Left hindlimb (tissue), 1 donor: ENCODE results near the gene CCER1.

Experiments
- DNase-seq: peaks from one replicate; pipeline ENCODE4 v3.0.0-alpha.2; 2018

CCER1 gene

GRCh38 chr12:90964616-90965015, 9.6 kb upstream of the CCER1 start:
- no peak for DNase-seq

DNA sequence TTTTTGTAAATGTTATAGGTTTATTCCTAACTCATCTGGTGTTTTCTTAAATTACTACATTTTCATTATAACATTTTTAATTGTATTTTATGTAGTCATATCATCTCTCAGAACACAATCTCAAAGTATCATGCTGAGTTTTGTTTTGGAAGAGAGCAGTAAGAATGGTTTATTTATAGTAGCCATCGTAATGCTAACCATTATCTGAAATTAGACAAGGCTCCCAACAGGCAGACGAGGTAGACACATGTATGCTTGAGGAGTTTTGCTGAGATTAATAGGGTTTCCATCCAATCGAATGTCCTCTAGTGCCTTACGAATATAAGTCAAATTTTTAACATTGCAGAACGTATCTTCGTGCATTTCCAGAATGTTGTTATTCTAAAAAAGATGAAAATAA, 9.0 kb upstream of the CCER1 start:
- no peak for DNase-seq

- no peak for DNase-seq
Observed at GRCh38 chr12:90961154-90961553, 6.2 kb upstream of the CCER1 start.

- no peak for DNase-seq
Observed at GRCh38 chr12:90959538-90960139, 4.7 kb upstream of the CCER1 start.

DNA sequence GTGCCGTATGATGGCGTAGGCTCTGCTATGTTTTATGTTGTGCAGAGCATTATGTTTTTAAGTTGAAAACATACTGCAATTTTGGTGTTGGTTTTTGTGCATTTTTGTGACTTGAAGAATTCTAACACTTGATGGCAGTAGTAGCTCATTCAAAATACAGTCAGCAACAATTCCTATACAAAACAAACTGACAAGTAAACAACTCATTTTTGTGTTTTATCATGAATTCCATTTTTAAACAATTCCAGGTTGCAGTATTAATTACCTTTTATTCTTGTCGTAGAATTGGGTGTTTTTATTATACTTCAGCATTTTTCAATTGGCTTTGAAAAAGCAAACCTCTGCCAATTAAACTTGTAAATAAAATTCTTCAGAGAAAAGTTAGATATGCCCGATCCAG, 4.1 kb upstream of the CCER1 start:
- DNase-seq = no peak

- no peak for DNase-seq
Observed at GRCh38 chr12:90958347-90958746, 3.4 kb upstream of the CCER1 start.

DNA sequence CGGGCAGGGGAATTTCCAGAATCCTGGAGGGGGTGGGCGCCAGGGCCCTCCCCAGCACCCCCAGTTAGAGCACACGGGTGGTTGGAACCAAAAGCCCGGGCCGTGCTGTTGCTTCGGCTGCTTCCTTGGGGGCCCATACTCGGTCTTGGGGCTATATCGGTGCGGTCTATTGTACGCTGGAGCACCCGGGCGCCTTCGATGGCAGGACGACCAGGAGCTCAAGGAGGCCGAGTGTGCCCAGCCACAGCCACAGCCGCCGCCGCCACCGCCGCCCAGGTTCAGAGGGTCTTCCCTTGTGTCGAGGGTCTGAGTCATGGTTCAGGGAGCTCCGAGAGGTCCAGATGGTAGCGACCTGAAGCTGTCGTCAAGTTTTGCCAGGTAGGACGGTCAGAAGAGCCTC, 548 bp downstream of the CCER1 start:
- no peak for DNase-seq

GRCh38 chr12:90953956-90954421, 987 bp downstream of the CCER1 start:
- no peak for DNase-seq

GRCh38 chr12:90951432-90952105, 3.4 kb downstream of the CCER1 start:
- no peak for DNase-seq

GRCh38 chr12:90947869-90948268, 7.1 kb downstream of the CCER1 start:
- DNase-seq = no peak

GRCh38 chr12:90945070-90945649, 9.8 kb downstream of the CCER1 start:
- DNase-seq = no peak

GRCh38 chr12:90943255-90943654, 11.7 kb downstream of the CCER1 start:
- DNase-seq = no peak

- no peak for DNase-seq
Observed at GRCh38 chr12:90940872-90941499, 14.0 kb downstream of the CCER1 start.

GRCh38 chr12:90939382-90939781, 15.6 kb downstream of the CCER1 start:
- no peak for DNase-seq

DNA sequence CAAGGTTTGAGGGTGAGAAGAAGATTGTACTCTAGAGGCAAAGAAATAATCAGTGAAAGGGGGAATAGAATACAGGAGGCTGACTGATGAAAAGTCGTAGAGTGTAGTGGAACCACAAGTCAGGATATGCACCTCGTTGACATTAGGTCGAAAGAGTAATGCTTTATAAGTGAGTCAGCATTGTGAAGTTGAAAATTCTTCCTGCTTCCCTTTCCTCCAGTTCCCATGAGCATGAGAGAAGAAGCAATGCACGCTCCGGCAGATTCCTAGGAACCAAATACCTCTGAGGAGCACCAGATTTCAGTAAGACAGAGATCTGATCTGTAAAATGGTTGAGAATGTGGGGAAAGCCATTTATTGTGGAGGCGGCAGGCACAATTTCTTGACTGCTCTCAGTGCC, 16.5 kb downstream of the CCER1 start:
- DNase-seq = no peak

DNA sequence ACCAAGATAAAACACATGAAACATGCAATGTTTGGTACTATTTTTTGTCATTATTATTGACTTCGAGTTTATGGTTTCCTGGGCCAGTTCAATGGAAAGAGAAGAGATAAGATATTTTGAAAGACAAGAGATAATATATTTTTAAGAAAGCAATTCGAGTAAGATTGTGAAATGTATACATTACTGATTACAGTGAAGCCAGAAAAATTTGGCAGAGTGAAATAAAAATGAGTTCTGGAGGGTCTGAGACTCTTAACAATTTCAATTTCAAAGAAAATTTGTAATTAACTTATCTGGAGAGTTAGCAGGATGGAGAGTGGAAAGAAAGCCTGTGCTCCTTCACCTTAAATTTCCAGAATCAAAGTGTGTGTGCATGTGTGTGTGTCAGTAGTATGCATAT, 17.3 kb downstream of the CCER1 start:
- DNase-seq = no peak

DNA sequence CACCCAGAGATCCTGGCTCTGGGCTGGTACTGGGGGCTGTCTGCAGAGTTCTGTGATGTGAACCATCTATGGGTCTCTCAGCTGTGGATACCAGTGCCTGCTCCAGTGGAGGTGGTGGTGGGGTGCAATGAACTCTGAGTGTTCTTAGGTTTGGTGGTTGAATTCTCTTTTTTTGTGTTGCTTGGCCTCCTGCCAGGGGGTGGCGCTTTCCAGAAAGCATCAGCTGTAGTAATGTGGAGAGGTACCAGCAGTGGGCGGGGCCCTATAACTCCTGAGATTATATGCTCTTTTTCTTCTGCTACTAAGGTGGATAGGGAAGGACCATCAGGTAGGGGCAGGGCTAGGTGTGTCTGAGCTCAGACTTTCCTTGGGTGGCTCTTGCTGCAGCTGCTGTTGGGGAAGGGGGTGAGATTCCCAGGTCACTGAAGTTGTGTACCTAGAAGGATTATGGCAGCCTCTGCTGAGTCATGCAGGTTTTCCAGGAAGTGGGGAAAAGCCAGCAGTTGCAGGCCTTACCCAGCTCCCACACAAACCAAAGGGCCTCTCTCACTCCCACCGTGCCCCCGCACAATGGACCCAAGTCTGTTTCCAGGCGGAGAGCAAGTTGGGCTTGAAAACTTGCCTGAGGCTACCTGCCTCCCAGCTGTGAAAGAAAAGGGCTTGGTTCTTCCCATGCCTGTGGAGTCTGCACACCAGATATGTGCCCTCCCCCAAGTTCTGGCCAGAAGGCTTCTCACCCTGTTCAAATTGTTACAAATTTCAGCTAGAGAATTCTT, 18.6 kb downstream of the CCER1 start:
- DNase-seq = no peak

DNA sequence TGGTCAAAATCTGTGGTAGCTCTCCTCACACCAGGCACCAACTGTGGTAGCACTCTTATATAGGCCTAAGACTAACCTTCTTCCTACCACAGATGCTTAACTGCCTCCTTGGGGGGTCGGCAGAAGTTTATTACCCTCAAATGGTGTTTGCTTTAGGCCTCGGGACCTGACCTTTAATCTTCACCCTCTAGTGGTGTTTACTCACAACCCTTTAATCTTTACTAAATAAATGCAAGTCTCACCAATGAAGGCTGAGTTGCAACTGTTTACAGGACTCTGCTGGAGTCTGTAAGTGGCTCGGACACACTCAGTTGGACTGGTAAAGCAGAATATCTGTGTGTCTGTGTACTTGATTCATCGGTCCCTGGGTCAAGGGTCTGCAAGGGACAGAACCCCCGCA, 29.4 kb downstream of the CCER1 start:
- DNase-seq = no peak

DNA sequence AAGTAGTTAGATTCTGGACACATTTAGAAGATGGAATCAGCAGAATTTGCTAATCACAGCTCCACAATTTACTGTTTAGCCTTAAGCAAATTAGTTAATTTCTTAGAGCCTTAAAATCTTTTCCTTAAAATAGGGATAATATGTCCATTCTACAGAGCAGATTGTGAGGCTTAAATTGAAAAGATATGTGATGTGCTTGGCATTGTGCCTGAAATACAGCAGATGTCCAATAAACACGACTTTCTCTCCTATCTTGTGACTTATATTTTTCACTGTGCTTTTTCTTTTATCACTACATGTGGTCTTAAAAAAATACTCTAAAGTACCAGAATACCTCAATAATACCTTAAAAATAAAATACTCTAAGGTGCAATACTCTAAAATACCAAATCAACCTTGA, 30.6 kb downstream of the CCER1 start:
- DNase-seq = no peak

DNA sequence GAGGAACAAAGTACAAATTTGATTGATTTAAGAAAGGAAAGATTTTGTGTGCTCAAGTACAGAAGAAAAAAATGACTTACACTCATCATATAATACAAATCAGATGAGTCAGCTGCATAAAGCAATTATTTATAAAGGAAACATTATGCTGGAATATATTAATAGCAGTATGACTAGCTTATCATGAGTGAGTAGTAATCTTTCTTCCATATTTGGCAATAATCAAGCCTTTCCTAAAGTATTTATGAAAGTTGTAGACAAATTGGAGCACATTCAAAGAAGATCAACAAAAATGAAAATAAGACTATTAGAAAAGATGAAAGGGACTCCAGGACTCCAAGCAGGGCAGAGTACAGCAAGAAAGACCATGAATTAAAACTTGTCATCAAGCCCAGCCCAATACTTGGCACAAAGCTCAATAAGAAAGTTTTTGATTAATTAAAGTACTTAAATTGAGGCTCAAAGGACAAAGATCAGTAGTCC, 32.8 kb downstream of the CCER1 start:
- DNase-seq = no peak

GRCh38 chr12:90921536-90921935, 33.4 kb downstream of the CCER1 start:
- DNase-seq = no peak

DNA sequence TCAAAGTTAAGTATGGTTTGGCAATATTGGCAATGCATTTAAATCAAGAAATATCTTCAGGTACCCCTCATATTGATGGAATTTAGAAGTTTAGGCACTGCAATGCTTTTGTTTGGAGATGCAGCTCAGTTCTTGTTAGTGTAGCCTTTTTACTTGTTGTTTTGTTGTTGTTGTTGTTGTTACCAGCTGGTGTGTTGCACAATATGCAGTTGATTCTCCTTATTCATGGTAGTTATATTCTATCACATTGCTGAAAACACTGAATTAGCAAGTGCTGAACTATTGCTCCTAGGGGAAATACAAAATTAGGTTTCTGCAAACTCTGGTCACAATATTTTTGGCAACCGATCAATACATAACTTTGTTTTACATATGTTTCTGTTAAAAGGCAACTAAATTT, 34.8 kb downstream of the CCER1 start:
- DNase-seq = no peak

DNA sequence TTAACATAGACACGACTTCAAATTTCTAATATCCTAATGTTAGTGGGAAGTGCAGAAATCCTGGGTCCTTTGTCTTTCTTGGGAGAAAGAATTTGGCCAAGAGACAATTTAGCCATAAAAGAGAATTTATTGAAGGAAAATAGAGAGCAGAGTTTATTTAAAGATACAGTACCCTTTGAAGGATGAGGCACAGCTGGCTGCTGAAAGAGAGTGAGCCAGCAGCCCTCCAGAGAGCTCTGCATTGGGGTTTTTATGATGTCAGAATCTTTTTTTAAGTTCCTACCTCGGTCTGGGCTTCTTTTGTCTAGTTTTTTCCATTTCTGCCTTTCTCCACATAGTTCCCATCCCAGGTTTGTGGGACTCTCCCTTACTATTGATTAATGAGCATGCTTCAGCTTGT, 37.5 kb downstream of the CCER1 start:
- no peak for DNase-seq
